ENCODE data around the gene RARA.

Gene RARA

GRCh38 chr17:40345161-40345993 is 36.4 kb downstream of the RARA start:
- peak; percentile 71 for DNase-seq (ENCODE audit: low spot score)

DNA sequence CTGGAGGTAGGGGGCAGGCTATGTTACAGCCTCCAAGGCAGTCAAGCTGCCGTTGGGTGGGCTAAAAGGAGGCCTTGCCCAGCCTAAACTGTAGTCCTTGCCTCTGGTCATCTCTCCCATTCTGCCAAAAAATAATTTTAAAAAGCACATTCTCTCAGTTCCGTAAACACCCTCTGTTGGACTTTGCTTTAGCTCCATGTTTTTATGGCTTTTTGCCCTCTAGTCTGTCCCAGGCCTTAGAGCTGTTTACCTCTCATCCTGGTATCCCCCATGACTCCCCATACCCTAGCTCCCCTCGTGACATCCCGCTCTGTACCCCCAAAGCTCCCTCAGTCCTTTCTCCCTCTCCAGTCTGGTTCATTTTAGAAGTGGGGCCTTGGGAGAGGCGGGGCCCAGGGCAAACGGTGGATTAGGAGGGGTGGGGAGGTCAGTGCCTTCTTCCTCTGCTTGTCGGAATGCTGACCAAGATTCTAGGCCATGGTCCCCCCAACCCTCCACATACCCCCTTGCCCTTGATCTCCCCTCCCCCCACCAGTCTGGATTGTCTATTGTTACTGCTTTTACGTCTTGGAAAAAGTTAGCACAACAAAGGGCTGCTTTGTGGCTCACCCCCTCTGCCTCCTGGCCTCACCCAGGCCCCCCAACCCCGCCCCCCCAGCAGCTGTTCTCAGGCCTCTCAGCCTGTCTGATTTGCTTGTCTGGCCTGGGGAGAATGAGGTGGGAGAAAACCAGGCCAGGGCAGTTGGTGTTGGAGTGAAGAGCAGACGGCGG is 37.2 kb downstream of the RARA start:
- DNase-seq (ENCODE audit: low spot score), result no peak

DNA sequence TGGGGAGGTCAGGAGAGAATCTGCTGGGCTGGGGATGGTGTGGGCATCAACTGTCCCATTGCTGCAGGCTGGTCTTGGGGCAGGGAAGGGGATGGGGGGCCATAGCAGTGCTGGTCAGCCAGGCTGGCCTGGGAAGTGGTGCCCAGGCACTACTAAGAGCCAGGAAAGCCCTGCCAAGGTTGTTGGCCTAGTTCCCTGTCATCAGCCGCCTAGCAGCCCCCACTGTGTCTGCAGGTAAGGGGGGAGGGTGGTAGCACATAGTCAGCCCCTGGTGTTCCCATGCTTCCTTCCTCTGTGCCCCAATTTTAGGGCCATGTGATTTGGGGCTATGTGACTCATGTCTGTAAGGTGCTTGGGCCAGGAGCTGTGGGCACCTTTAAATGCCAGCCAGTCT is 37.8 kb downstream of the RARA start:
- no peak for DNase-seq (ENCODE audit: low spot score)

DNA sequence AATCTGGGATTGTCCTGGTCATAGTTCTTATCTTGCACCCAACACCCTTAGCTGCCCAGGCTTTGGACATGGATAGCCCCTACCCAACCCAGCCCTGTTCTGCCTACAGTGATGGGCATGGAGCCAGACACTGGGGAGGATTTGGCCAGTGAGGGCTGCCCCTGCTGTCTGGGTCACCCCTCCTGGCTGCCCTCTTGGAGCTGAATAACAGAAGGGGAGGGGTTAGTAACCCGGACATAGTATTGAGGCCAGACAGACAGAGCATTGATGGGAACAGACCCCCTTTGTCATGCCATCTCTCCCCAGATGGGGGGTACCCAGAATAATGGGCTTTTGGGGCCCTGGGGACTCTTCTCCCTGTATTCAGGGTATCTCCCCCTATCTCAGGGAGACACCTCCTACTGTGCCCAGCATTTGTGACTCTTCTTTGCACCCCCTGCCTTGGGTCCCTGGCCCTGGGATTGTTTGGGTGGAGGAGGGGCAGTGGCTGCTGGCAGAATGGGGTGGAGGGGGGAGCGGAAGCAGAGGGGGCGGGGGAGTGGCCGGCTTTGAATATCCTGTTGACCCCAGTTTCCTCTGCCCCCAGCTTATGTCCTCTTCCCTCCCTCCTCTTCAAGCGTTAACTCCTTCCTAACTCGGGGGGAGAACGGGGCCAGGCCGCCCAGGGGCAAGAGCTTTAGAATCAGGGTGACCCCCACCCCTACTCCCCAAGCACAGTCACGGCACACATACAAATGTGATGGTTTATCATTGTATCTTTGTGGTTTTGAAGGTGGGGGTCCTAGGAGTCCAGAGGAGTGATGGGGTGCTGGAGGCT is 38.5 kb downstream of the RARA start:
- DNase-seq (ENCODE audit: low spot score), result no peak

- DNase-seq (ENCODE audit: low spot score), result no peak
Measured at GRCh38 chr17:40348136-40348504, 39.1 kb downstream of the RARA start.

DNA sequence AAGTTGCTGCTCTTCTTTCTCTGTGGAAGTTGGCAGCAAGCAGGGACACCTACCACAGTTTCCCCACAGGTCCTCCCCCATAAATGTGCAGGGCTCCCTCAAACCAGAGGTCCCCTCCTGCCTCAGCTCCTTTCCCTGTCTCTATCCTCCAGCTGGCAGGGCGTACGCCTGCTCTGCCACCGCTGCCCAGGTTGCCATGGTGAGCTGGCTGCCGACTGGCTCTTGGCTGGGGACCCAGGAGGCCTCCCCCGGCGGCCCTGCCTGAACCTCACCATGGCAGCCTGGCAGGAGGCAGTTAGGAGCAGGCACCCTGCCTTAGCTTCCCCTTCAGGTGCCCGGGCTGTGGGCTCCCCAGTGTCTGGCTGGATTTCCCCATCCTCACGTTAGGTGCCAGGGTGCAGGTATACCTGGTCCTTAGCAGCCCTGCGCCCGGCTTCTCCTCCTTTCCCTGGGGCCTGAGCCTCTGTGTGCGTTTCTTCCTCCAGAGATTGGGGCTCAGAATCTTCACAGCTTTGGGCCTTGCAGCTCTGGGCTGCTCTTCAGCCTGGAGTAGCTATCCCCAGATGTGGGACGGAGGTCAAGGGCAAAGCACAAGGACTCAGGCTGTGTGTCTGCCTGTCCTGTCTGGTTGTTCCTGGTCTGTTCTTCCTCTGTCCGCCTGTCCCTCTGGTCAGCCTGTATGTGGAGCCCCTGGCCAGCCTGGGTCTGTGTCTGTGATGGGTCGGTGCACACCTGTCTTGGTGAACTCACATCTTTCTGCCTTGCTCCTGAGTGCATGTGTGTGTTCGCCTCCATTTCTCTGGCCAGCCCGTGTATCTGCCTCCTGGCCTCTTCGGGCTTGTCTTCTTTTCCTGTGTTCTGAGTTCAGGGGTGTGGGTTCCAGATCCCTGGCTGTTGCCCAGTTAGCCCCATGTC is 39.8 kb downstream of the RARA start:
- no peak for DNase-seq (ENCODE audit: low spot score)

DNA sequence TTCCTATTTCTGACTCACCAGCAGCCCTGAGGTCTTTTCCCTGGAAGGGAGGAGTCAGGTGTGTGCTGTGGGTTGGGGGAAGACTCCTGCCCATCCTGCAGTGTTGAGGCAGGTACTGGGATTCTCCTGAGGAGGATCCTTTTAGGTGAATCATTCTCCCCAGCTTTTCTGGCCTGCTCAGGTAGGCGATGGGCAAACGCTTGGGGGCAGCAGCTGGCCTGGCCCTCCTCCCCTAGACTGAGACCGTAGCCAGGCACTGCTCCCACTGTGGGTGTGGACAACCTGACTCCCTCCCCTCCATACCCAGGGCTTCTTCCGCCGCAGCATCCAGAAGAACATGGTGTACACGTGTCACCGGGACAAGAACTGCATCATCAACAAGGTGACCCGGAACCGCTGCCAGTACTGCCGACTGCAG is 40.5 kb downstream of the RARA start:
- DNase-seq (ENCODE audit: low spot score), result no peak

DNA sequence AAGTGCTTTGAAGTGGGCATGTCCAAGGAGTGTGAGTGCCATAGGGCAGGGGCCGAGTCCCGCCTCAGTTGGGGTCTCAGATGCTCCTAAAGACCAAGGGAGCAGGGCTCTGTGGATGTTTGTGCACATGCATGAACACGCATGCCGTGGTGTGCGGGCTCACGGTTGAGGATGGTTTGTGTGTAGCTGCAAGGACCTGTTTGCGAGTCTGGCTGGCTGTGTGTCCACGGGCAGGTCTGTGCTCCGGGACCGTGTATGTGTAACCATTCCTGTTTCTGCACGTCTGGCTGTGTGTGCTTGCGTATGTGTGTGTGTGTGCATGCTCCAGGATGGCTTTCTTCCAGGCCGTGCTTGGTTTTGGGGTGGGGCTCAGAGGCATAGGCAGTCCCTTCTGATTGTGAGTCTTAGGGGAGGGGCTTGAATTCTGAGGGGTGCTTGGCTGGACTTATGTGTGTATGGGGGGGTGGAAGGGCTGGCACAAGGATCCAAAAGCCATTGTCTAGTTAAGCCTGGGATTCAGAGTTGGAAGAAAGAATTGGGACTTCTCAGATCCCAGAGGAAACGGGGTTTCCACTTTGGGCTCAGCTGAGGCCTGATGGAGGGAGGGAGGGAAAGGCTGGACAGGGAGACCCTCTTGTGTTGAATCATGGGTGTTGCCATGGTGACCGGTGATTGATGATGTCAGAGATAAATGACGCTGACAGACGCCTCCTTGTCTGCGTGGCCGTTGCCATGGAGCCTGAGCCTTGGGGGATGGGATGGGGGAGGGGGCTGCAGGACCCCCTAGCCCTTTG is 41.1 kb downstream of the RARA start:
- DNase-seq (ENCODE audit: low spot score), result no peak

GRCh38 chr17:40350689-40351358 is 41.8 kb downstream of the RARA start:
- no peak for DNase-seq (ENCODE audit: low spot score)

DNA sequence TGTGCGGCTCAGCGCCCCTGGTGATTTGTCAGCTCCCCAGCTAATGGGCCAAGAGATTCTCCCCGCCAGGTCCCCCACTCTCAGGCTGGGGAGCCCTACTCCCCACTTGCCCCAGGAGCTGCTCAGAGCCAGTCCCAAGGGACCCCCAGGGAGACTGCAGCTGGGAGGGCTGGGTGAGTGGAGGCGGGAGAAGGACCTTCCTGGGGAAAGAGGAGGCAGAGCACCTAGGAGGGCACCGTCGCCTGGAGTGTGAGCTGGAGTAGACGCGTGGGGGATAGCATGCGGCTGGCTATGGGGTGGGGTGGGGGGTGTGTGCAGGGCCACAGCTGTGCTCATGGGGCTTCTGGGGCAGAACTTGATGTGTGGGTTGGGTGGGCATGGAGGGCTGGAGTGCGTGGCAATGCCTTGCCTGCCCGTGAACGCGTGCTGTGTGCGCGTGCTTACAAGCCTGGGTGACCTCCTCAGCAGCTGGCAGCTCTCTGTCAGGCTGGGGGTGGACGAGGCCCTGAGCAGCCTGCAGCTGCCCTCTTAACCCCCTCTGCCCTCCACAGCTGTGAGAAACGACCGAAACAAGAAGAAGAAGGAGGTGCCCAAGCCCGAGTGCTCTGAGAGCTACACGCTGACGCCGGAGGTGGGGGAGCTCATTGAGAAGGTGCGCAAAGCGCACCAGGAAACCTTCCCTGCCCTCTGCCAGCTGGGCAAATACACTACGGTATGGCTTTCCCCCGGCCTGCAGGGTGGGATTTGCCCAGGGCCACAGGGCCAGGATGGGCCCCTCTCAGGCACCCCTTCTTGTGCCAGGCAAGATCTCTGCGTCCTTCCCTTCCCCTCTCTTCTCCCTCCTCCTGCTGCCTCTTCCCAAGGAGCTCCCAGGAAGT is 42.6 kb downstream of the RARA start:
- no peak for DNase-seq (ENCODE audit: low spot score)

- no peak for DNase-seq (ENCODE audit: low spot score)
Measured at GRCh38 chr17:40352237-40352778, 43.3 kb downstream of the RARA start.

- DNase-seq (ENCODE audit: low spot score), result no peak
Measured at GRCh38 chr17:40352779-40353394, 43.9 kb downstream of the RARA start.

- DNase-seq (ENCODE audit: low spot score), result no peak
Measured at GRCh38 chr17:40354221-40355122, 45.5 kb downstream of the RARA start.

- DNase-seq (ENCODE audit: low spot score), result no peak
Measured at GRCh38 chr17:40355123-40355803, 46.3 kb downstream of the RARA start.

GRCh38 chr17:40355804-40356758 is 47.1 kb downstream of the RARA start:
- DNase-seq (ENCODE audit: low spot score), result no peak
